Neural cell (in vitro differentiated cells): ENCODE measurements around the gene POLRMT. TPM values are rescaled to one million over a fixed set of nuclear protein-coding genes. Genes with fewer than 3 reads are reported as not detected.

Experiments
- H2AFZ ChIP-seq: fragments of 200-600, 300-800 bp; sonication (generic), shearing (Covaris generic); 2 replicates; pipeline ENCODE4 v1.6.0; 2014; ENCODE audit warnings: low read depth, mild to moderate bottlenecking, antibody characterized with exemption, low read length, moderate library complexity
- H3F3A ChIP-seq: fragments of 200-600 bp; shearing (Covaris generic); 2 replicates; pipeline ENCODE4 v1.6.1; 2016; ENCODE audit warnings: mild to moderate bottlenecking, moderate library complexity, mixed read lengths, antibody characterized with exemption, low read length; ENCODE audit not compliant: insufficient read depth, poor library complexity, severe bottlenecking
- H3K27ac ChIP-seq: fragments of 200-600, 300-800 bp; sonication (generic), shearing (Covaris generic); 2 replicates; pipeline ENCODE4 v1.5.1; 2014; ENCODE audit warnings: mild to moderate bottlenecking, low read length, moderate library complexity
- H3K27me3 ChIP-seq: fragments of 300-800, 200-600 bp; sonication (generic), shearing (Covaris generic); 2 replicates; pipeline ENCODE4 v1.6.0; 2014; ENCODE audit warnings: mild to moderate bottlenecking, low read depth, low read length, moderate library complexity; ENCODE audit not compliant: insufficient read depth
- H3K36me3 ChIP-seq: fragments of 300-800, 200-600 bp; sonication (generic), shearing (Covaris generic); 2 replicates; pipeline ENCODE4 v1.5.1; 2014; ENCODE audit warnings: mild to moderate bottlenecking, antibody characterized with exemption, low read length, moderate library complexity; ENCODE audit not compliant: insufficient read depth
- H3K4me2 ChIP-seq: fragments of 300-800, 200-600 bp; sonication (generic), shearing (Covaris generic); 2 replicates; pipeline ENCODE4 v1.6.0; 2014; ENCODE audit warnings: mild to moderate bottlenecking, low read length
- H3K4me3 ChIP-seq: fragments of 300-800, 200-600 bp; sonication (generic), shearing (Covaris generic); 2 replicates; pipeline ENCODE4 v1.5.1; 2014; ENCODE audit warnings: mild to moderate bottlenecking, low read length, moderate library complexity
- H3K79me2 ChIP-seq: fragments of 200-600 bp; shearing (Covaris generic); replicated peaks from 2 replicates; pipeline ENCODE4 v1.6.0; 2014; ENCODE audit warnings: mild to moderate bottlenecking, low read length, moderate library complexity; ENCODE audit not compliant: insufficient read depth
- H3K9ac ChIP-seq: fragments of 300-800, 200-600 bp; sonication (generic), shearing (Covaris generic); 2 replicates; pipeline ENCODE4 v1.6.1; 2016; ENCODE audit warnings: mild to moderate bottlenecking, low read length, mixed read lengths
- H3K9me2 ChIP-seq: fragments of 200-600 bp; shearing (Covaris generic); 2 replicates; pipeline ENCODE4 v1.6.1; 2016; ENCODE audit warnings: mild to moderate bottlenecking, low read length, mixed read lengths; ENCODE audit not compliant: insufficient read depth
- H3K9me3 ChIP-seq: fragments of 200-600, 300-800 bp; sonication (generic), shearing (Covaris generic); 2 replicates; pipeline ENCODE4 v1.6.1; 2016; ENCODE audit warnings: mild to moderate bottlenecking, mixed run types, low read length, moderate library complexity, mixed read lengths
- H4K20me1 ChIP-seq: fragments of 200-600 bp; shearing (Covaris generic); 2 replicates; pipeline ENCODE4 v1.6.1; 2016; ENCODE audit warnings: mild to moderate bottlenecking, mixed run types; ENCODE audit not compliant: insufficient read depth
- CTCF ChIP-seq: fragments of 450-650 bp; IDR thresholded peaks from 2 replicates; pipeline ENCODE4 v1.5.1; 2014; ENCODE audit warnings: antibody characterized with exemption, mild to moderate bottlenecking, moderate library complexity; ENCODE audit not compliant: poor library complexity, severe bottlenecking
- EP300 ChIP-seq: fragments of 450-650 bp; conservative IDR thresholded peaks from 2 replicates; pipeline ENCODE4 v1.6.1; 2014; ENCODE audit warnings: antibody characterized with exemption, mild to moderate bottlenecking, moderate library complexity; ENCODE audit not compliant: poor library complexity, severe bottlenecking
- EZH2 ChIP-seq: fragments of 200-600, 300-800 bp; shearing (Covaris generic), sonication (generic); IDR thresholded peaks from 2 replicates; pipeline ENCODE4 v1.6.1; 2014; ENCODE audit warnings: antibody characterized with exemption, low read length, borderline replicate concordance, mild to moderate bottlenecking; ENCODE audit not compliant: insufficient read depth, poor library complexity, severe bottlenecking
- MXI1 ChIP-seq: fragments of 450-650 bp; conservative IDR thresholded peaks from 2 replicates; pipeline ENCODE4 v1.6.1; 2014; ENCODE audit warnings: antibody characterized with exemption, mild to moderate bottlenecking; ENCODE audit not compliant: poor library complexity, severe bottlenecking
- POLR2AphosphoS5 ChIP-seq: IDR thresholded peaks from 2 replicates; pipeline ENCODE4 v1.6.1; 2012
- RAD21 ChIP-seq: fragments of 450-650 bp; conservative IDR thresholded peaks from 2 replicates; pipeline ENCODE4 v1.6.1; 2014; ENCODE audit warnings: antibody characterized with exemption, mild to moderate bottlenecking, moderate library complexity
- SMC3 ChIP-seq: fragments of 450-650 bp; conservative IDR thresholded peaks from 2 replicates; pipeline ENCODE4 v1.6.1; 2014; ENCODE audit warnings: antibody characterized with exemption, mild to moderate bottlenecking, moderate library complexity; ENCODE audit not compliant: poor library complexity
- TAF1 ChIP-seq: IDR thresholded peaks from 2 replicates; pipeline ENCODE4 v1.6.1; 2012; ENCODE audit warnings: low read depth
- polyA plus RNA-seq: library from polyadenylated mRNA; depleted of rRNA; stranded (reverse); fragments of >200 nt; gene quantifications from 2 replicates; pipeline ENCODE4 v1.2.3, GENCODE V29; 2014
- TF ChIP-seq, protein P1 (sequence below): IDR thresholded peaks from 2 replicates; pipeline ENCODE4 v1.6.1; 2012; ENCODE audit warnings: borderline replicate concordance

Gene POLRMT
- polyA plus RNA-seq, 1 donor from 2014 or later: 28.3 TPM

DNA sequence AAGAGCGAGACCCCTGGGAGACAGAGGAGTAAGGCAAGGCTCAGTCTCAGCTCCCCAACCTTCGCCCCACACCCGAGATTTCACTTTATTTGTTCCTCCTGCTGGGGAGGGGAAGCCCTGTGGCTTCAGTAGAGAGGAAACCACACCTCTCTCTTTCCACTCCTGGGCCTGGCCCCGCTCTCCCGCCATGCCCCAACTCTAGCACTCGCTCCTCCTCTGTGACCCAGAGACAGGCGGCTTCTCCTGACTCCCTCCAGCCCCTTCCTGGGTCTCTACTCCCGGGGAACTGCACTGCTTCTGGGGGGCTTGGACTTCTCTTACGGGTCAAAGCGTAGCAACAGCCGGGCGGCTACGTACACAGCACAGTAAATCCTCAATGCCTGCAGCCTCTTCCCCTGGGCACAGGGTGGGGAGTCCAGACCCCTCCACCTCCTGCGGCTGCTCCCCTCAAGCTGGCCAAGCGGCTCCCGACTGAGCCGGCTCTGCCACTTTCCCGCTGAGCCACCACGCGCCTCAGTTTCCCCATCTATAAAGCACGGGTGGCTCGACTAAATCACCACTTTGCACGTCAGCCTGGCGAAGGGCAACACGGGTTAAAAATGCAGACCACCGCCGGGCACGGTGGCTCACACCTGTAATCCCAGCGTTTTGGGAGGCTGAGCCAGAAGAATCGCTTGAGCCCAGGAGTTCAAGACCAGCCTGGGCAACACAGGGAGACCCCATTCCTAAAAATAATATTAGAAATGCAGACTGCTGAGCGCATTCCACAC lies 28.3 kb upstream of the POLRMT start:
- peak overlapping the region; percentile 91 for H3K4me3 ChIP-seq
- no peaks in the 10 kb centered on the region for H3K9me3 ChIP-seq
- no peaks in the 10 kb centered on the region for H3F3A ChIP-seq
- no peaks in the 10 kb centered on the region for H3K36me3 ChIP-seq
- H3K4me2 ChIP-seq: peak overlapping the region; percentile 65
- no peak overlapping the region for H2AFZ ChIP-seq
- TF ChIP-seq SMC3: no peak
- no peak for TF ChIP-seq POLR2AphosphoS5
- no peak for TF ChIP-seq CTCF
- TF ChIP-seq RAD21: no peak
- TF ChIP-seq MXI1: no peak
- TF ChIP-seq EZH2: no peak
- no peak for TF ChIP-seq EP300
- TF ChIP-seq, protein P1, sequence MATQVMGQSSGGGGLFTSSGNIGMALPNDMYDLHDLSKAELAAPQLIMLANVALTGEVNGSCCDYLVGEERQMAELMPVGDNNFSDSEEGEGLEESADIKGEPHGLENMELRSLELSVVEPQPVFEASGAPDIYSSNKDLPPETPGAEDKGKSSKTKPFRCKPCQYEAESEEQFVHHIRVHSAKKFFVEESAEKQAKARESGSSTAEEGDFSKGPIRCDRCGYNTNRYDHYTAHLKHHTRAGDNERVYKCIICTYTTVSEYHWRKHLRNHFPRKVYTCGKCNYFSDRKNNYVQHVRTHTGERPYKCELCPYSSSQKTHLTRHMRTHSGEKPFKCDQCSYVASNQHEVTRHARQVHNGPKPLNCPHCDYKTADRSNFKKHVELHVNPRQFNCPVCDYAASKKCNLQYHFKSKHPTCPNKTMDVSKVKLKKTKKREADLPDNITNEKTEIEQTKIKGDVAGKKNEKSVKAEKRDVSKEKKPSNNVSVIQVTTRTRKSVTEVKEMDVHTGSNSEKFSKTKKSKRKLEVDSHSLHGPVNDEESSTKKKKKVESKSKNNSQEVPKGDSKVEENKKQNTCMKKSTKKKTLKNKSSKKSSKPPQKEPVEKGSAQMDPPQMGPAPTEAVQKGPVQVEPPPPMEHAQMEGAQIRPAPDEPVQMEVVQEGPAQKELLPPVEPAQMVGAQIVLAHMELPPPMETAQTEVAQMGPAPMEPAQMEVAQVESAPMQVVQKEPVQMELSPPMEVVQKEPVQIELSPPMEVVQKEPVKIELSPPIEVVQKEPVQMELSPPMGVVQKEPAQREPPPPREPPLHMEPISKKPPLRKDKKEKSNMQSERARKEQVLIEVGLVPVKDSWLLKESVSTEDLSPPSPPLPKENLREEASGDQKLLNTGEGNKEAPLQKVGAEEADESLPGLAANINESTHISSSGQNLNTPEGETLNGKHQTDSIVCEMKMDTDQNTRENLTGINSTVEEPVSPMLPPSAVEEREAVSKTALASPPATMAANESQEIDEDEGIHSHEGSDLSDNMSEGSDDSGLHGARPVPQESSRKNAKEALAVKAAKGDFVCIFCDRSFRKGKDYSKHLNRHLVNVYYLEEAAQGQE: no peak
- TF ChIP-seq TAF1: no peak
- peaks cover 11% of the 10 kb centered on the region for H4K20me1 ChIP-seq
- no peak overlapping the region for H3K27ac ChIP-seq
- H3K27me3 ChIP-seq: no peaks in the 10 kb centered on the region
- H3K79me2 ChIP-seq: peaks cover 46% of the 10 kb centered on the region
- H3K9me2 ChIP-seq: no peaks in the 10 kb centered on the region
- peak overlapping the region; percentile 82 for H3K9ac ChIP-seq

GRCh38 chr19:660793-661426 lies 27.6 kb upstream of the POLRMT start:
- TF ChIP-seq EP300: no peak
- TF ChIP-seq, protein P1: no peak
- TF ChIP-seq MXI1: no peak
- TF ChIP-seq POLR2AphosphoS5: no peak
- peaks cover 11% of the 10 kb centered on the region for H4K20me1 ChIP-seq
- no peaks in the 10 kb centered on the region for H3K27me3 ChIP-seq
- no peaks in the 10 kb centered on the region for H3K36me3 ChIP-seq
- H3F3A ChIP-seq: no peaks in the 10 kb centered on the region
- H3K79me2 ChIP-seq: peaks cover 47% of the 10 kb centered on the region
- H3K9me3 ChIP-seq: no peaks in the 10 kb centered on the region
- peak overlapping the region; percentile 82 for H3K9ac ChIP-seq
- H3K4me2 ChIP-seq: no peak overlapping the region
- no peak overlapping the region for H3K27ac ChIP-seq
- no peaks in the 10 kb centered on the region for H3K9me2 ChIP-seq
- H3K4me3 ChIP-seq: peak overlapping the region; percentile 91
- H2AFZ ChIP-seq: no peak overlapping the region
